Activated T-helper 1 cell treated with anti-CD3 and anti-CD28 coated beads, Interleukin-12 subunit alpha, Interleukin-12 subunit beta, Interleukin-2, Interleukin-4 antibody, amounts not matched to agents 30 ng/mL and 10 ng/mL and 1 ng/mL, durations not matched to agents 14 hours and 24 hours and 36 hours (primary cell): ENCODE data around the gene DUS1L. TPM values are rescaled to one million over a fixed set of nuclear protein-coding genes. Genes with fewer than 3 reads are reported as not detected.

Source experiments
- DNase-seq: peaks from one replicate; pipeline ENCODE4 v3.0.0; 2021; ENCODE audit warnings: low spot score
- H3K27ac Mint-ChIP-seq: one replicate; pipeline ENCODE4 v1.8.0; 2021; ENCODE audit warnings: mild to moderate bottlenecking, mixed read lengths
- H3K27me3 Mint-ChIP-seq: one replicate; pipeline ENCODE4 v1.8.0; 2022; ENCODE audit warnings: mild to moderate bottlenecking, moderate library complexity, mixed read lengths; ENCODE audit not compliant: insufficient read depth
- H3K36me3 Mint-ChIP-seq: one replicate; pipeline ENCODE4 v1.8.0; 2021; ENCODE audit warnings: low read depth, mixed read lengths
- H3K4me1 Mint-ChIP-seq: one replicate; pipeline ENCODE4 v1.8.0; 2021; ENCODE audit warnings: low read depth, mixed read lengths
- H3K4me3 Mint-ChIP-seq: one replicate; pipeline ENCODE4 v1.8.0; 2021; ENCODE audit warnings: mild to moderate bottlenecking, moderate library complexity, mixed read lengths
- H3K9me3 Mint-ChIP-seq: one replicate; pipeline ENCODE4 v1.8.0; 2021; ENCODE audit warnings: mixed read lengths
- intact Hi-C: fragments of 100-400 bp; cut with micrococcal nuclease; formaldehyde crosslinking; loops from one replicate; pipeline ENCODE4 v1.15.1; 2024
- total RNA-seq: library from RNA; stranded (reverse); gene quantifications from 2 replicates; pipeline ENCODE4 v1.2.3, GENCODE V29; 2022

Gene DUS1L
- total RNA-seq, 1 donor from 2014 or later, result 231 TPM

GRCh38 chr17:82030470-82031302 is 34.9 kb downstream of the DUS1L start:
- Mint-ChIP-seq H3K9me3 (no peaks in the 10 kb centered on the region), H3K4me3 (peak overlapping the region; percentile 87), H3K27ac (peak overlapping the region; percentile 84), H3K27me3 (no peaks in the 10 kb centered on the region), H3K4me1 (peaks cover 8% of the 10 kb centered on the region), H3K36me3 (peaks cover 12% of the 10 kb centered on the region)
- intact Hi-C loops, result loop anchor here (1.0 to 2.0 kb wide), 3 partner anchors 7 to 124 kb away; partner anchors contain the start of genes ASPSCR1 and LRRC45
- peak; percentile 84 for DNase-seq

GRCh38 chr17:82029990-82030469 is 35.6 kb downstream of the DUS1L start:
- Mint-ChIP-seq H3K9me3 (no peaks in the 10 kb centered on the region), H3K4me3 (peak overlapping the region; percentile 66), H3K36me3 (peaks cover 5% of the 10 kb centered on the region), H3K27me3 (no peaks in the 10 kb centered on the region), H3K4me1 (peaks cover 2% of the 10 kb centered on the region), H3K27ac (no peak overlapping the region)
- DNase-seq, result no peak
- intact Hi-C loops, result loop anchor here (1.0 to 10.0 kb wide), 3 partner anchors 53 to 265 kb away; partner anchors contain the start of gene ASPSCR1

- peak overlapping the region; percentile 52 for H3K27ac Mint-ChIP-seq
- H3K9me3 Mint-ChIP-seq, result no peaks in the 10 kb centered on the region
- H3K4me1 Mint-ChIP-seq, result no peaks in the 10 kb centered on the region
- peaks cover 3% of the 10 kb centered on the region for H3K36me3 Mint-ChIP-seq
- DNase-seq, result no peak
- no peaks in the 10 kb centered on the region for H3K27me3 Mint-ChIP-seq
- intact Hi-C loops, result loop anchor here (10.0 kb wide), 1 partner anchor 265 kb away; no protein-coding TSS in a partner anchor
- H3K4me3 Mint-ChIP-seq, result peak overlapping the region; percentile 66
Observed at GRCh38 chr17:82029391-82029790, 36.2 kb downstream of the DUS1L start.

- Mint-ChIP-seq H3K36me3 (peaks cover 5% of the 10 kb centered on the region), H3K4me3 (peak overlapping the region; percentile 30), H3K4me1 (peaks cover 3% of the 10 kb centered on the region), H3K9me3 (no peaks in the 10 kb centered on the region), H3K27ac (no peak overlapping the region), H3K27me3 (no peaks in the 10 kb centered on the region)
- DNase-seq, result no peak
- intact Hi-C loops, result loop anchor here (10.0 kb wide), 1 partner anchor 266 kb away; no protein-coding TSS in a partner anchor
Observed at GRCh38 chr17:82028966-82029365, 36.6 kb downstream of the DUS1L start.

GRCh38 chr17:82028246-82028645 is 37.4 kb downstream of the DUS1L start:
- no peak for DNase-seq
- Mint-ChIP-seq H3K4me1 (peaks cover 7% of the 10 kb centered on the region), H3K27me3 (no peaks in the 10 kb centered on the region), H3K9me3 (no peaks in the 10 kb centered on the region), H3K27ac (no peak overlapping the region), H3K36me3 (peaks cover 5% of the 10 kb centered on the region), H3K4me3 (no peak overlapping the region)
- intact Hi-C loops, result loop anchor here (10.0 kb wide), 1 partner anchor 267 kb away; no protein-coding TSS in a partner anchor

- Mint-ChIP-seq H3K27me3 (no peaks in the 10 kb centered on the region), H3K4me3 (peak overlapping the region; percentile 11), H3K36me3 (peaks cover 5% of the 10 kb centered on the region), H3K27ac (no peak overlapping the region), H3K4me1 (peaks cover 15% of the 10 kb centered on the region), H3K9me3 (no peaks in the 10 kb centered on the region)
- no peak for DNase-seq
- intact Hi-C loops, result loop anchor here (10.0 kb wide), 1 partner anchor 269 kb away; no protein-coding TSS in a partner anchor
Observed at GRCh38 chr17:82025401-82026107, 40.0 kb downstream of the DUS1L start.

- H3K9me3 Mint-ChIP-seq, result no peaks in the 10 kb centered on the region
Observed at GRCh38 chr17:82024859-82025258, 40.7 kb downstream of the DUS1L start.

GRCh38 chr17:82023447-82024241 is 42.0 kb downstream of the DUS1L start:
- peaks cover 15% of the 10 kb centered on the region for H3K4me1 Mint-ChIP-seq
- no peaks in the 10 kb centered on the region for H3K27me3 Mint-ChIP-seq
- H3K27ac Mint-ChIP-seq, result peak overlapping the region; percentile 44
- peaks cover 3% of the 10 kb centered on the region for H3K36me3 Mint-ChIP-seq
- no peak for DNase-seq
- peak overlapping the region; percentile 85 for H3K4me3 Mint-ChIP-seq
- no peaks in the 10 kb centered on the region for H3K9me3 Mint-ChIP-seq
- intact Hi-C loops, result loop anchor here (1.0 to 10.0 kb wide), 11 partner anchors 8 to 693 kb away; partner anchors contain the start of genes ASPSCR1, DCXR, DUS1L and FASN

More at GRCh38 chr17:82024859-82025258, 40.7 kb downstream of the DUS1L start:
- Mint-ChIP-seq H3K27ac (no peak overlapping the region), H3K27me3 (no peaks in the 10 kb centered on the region), H3K36me3 (peaks cover 5% of the 10 kb centered on the region), H3K4me1 (peaks cover 15% of the 10 kb centered on the region), H3K4me3 (no peak overlapping the region)
- DNase-seq, result no peak
- intact Hi-C loops, result loop anchor here (5.0 to 10.0 kb wide), 3 partner anchors 42 to 313 kb away; partner anchors contain the start of genes DUS1L and SLC25A10

GRCh38 chr17:82022981-82023446 is 42.6 kb downstream of the DUS1L start, which contains the start of gene LRRC45:
TSS of gene LRRC45 (plus strand) at chr17:82023305. CDS start at chr17:82023644, 339 bp downstream.
- Mint-ChIP-seq H3K9me3 (no peaks in the 10 kb centered on the region), H3K4me3 (peak within 1 kb of the TSS; percentile 90)

GRCh38 chr17:82022310-82022980 is 43.2 kb downstream of the DUS1L start, which contains the start of gene CENPX:
TSS of gene CENPX (minus strand) at chr17:82022878. CDS start at chr17:82022861, 17 bp downstream.
- H3K4me1 Mint-ChIP-seq, result peaks cover 15% of the 10 kb centered on the region
- H3K36me3 Mint-ChIP-seq, result peaks cover 3% of the 10 kb centered on the region
- no peak for DNase-seq
- intact Hi-C loops, result loop anchor here (2.0 to 10.0 kb wide), 6 partner anchors 45 to 694 kb away; partner anchors contain the start of genes DUS1L, FN3KRP, MAFG and P4HB
- no peaks in the 10 kb centered on the region for H3K9me3 Mint-ChIP-seq
- H3K27ac Mint-ChIP-seq, result peak within 1 kb of the TSS; percentile 68
- no peaks in the 10 kb centered on the region for H3K27me3 Mint-ChIP-seq
- peak within 1 kb of the TSS; percentile 90 for H3K4me3 Mint-ChIP-seq

More at GRCh38 chr17:82022981-82023446, 42.6 kb downstream of the DUS1L start, which contains the start of gene LRRC45:
- peak within 1 kb of the TSS; percentile 68 for H3K27ac Mint-ChIP-seq
- peak; percentile 100 for DNase-seq
- intact Hi-C loops, result loop anchor here (1.0 to 10.0 kb wide), 11 partner anchors 8 to 694 kb away; partner anchors contain the start of genes ASPSCR1, DCXR, DUS1L and FASN
- H3K36me3 Mint-ChIP-seq, result peaks cover 3% of the 10 kb centered on the region
- H3K27me3 Mint-ChIP-seq, result no peaks in the 10 kb centered on the region
- peaks cover 15% of the 10 kb centered on the region for H3K4me1 Mint-ChIP-seq

- Mint-ChIP-seq H3K27ac (peak overlapping the region; percentile 68), H3K36me3 (peaks cover 3% of the 10 kb centered on the region), H3K9me3 (no peaks in the 10 kb centered on the region), H3K27me3 (no peaks in the 10 kb centered on the region), H3K4me1 (peaks cover 15% of the 10 kb centered on the region), H3K4me3 (peak overlapping the region; percentile 90)
- DNase-seq, result no peak
- intact Hi-C loops, result loop anchor here (2.0 to 10.0 kb wide), 6 partner anchors 45 to 695 kb away; partner anchors contain the start of genes DUS1L, FN3KRP, MAFG and P4HB
Observed at GRCh38 chr17:82021900-82022309, 43.7 kb downstream of the DUS1L start.
